ENCODE results near the gene TGM1.
A peak's percentile ranks its signal among the peaks of the same experiment; 100 is the strongest.

The TGM1 gene

DNA sequence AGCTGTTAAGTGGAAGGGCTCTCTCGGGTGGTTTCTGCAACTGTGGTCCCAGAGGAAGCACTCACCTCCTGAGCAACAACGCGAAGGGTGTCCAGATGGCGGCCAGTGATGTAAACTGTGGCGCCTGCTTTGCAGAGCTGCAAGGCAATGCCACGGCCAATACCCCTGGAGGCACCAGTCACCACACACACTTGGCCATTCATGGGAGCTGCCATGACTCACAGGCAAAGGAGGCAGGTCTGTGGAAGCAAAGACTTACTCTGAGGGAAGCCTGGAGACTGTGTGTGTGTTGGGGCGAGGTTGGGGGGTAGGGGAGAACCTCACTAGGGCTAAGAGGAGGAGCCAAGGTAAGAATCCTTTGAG, 35.9 kb upstream of the TGM1 start:
- peak overlapping the region; percentile 96 for H3K4me3 ChIP-seq (ENCODE audit: low read depth, low read length)
- TF ChIP-seq, protein P1, sequence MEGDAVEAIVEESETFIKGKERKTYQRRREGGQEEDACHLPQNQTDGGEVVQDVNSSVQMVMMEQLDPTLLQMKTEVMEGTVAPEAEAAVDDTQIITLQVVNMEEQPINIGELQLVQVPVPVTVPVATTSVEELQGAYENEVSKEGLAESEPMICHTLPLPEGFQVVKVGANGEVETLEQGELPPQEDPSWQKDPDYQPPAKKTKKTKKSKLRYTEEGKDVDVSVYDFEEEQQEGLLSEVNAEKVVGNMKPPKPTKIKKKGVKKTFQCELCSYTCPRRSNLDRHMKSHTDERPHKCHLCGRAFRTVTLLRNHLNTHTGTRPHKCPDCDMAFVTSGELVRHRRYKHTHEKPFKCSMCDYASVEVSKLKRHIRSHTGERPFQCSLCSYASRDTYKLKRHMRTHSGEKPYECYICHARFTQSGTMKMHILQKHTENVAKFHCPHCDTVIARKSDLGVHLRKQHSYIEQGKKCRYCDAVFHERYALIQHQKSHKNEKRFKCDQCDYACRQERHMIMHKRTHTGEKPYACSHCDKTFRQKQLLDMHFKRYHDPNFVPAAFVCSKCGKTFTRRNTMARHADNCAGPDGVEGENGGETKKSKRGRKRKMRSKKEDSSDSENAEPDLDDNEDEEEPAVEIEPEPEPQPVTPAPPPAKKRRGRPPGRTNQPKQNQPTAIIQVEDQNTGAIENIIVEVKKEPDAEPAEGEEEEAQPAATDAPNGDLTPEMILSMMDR (IDR thresholded peaks at IDR 0.05; ENCODE audit: low read depth, low read length) = no peak

DNA sequence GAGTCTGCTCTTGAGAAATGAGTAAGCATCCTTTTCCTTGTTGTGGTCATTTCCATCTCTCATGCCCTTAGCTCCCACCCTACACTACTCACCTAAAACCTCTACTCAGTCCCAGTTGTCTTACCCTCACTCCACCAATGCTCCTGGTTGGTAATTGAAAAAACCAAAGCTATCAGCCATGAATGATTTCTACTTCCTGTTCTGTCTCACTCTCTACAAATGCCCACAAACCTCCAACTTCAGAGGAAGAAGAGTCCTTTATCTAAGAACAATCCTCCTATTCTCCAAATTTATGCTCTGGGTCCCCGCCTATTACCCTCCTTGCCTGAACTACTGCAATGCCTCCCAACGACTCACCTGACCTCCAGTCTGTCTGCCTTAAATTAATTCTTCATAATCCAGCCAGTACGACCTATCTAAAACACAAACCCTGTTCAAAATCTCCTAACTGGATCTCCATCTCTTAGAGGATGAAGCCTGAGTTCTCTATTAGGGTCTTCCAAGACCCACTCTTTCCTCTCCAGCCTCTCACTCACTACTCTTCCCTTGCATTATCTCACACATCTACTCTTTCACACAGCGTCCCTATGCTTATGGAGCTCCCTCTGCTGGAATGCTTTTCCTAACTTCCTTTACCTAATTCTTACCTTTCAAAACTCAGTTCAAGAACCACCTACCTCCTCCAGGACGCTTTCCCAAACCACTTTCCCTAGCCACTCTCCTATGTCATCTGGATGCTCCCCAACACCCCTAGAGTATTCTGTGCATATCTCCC, 34.4 kb upstream of the TGM1 start:
- no peak overlapping the region for H3K4me3 ChIP-seq (ENCODE audit: low read depth, low read length)
- TF ChIP-seq, protein P1 (IDR thresholded peaks at IDR 0.05; ENCODE audit: low read depth, low read length) = peak; percentile 21; the same call in 1 of the 2 replicates

DNA sequence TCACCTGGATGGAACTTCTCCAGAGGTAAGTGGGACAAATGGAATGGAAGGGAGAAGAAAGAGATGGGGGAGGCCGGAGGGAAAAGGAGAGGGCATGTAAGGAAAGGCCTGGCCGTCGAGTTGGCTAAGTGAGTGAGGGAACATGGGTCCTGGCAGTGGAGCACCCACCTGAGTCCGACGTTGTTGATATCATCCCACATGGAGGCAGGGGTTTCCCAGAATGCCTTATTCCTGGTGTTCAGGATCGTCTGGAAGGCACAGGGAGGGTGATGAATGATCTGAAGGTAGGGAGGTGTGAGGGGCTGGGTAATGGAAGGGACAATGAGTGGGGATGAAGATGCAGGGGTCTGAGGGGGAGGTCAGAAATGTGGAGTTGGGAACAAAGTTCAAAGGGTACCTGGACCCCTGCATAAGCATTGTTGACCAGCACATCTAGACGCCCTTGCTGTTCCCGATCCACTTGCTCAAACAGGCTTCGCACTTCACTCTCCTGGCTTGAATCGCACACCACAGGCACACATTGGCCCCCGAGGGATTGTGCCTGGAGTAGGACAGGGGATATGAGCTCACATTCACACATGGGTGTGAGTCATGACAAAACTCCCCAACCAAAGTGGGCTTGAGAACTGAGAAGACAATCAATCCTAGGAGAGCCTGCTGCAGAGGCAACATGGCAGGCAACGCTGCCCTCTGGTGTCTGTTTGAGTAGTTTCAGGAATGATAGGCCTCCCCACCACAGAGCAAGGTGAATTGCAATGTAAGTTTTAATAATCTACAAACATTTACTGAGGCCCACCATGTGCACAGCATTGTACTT, 33.6 kb upstream of the TGM1 start:
- TF ChIP-seq, protein P1 (IDR thresholded peaks at IDR 0.05; ENCODE audit: low read depth, low read length) = peak; percentile 51
- no peak overlapping the region for H3K4me3 ChIP-seq (ENCODE audit: low read depth, low read length)

DNA sequence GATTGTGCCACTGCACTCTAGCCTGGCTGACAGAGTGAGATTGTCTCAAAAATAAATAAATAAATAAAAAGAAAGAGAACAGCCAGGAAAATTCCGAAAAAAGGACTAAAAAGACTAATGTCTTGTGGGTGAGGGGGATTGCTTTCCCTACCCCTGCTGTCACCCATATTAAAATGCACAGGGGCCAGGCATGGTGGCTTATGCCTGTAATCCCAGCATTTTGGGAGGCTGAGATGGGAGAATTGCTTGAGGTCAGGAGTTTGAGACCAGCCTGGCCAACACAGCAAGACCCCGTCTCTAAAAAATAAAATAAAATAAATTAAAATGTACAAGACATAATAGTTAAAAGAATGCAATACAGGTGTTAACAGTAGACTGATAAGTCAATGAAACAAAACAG, 30.5 kb upstream of the TGM1 start:
- no peak overlapping the region for H3K4me3 ChIP-seq (ENCODE audit: low read depth, low read length)
- TF ChIP-seq, protein P1 (IDR thresholded peaks at IDR 0.05; ENCODE audit: low read depth, low read length) = no peak

DNA sequence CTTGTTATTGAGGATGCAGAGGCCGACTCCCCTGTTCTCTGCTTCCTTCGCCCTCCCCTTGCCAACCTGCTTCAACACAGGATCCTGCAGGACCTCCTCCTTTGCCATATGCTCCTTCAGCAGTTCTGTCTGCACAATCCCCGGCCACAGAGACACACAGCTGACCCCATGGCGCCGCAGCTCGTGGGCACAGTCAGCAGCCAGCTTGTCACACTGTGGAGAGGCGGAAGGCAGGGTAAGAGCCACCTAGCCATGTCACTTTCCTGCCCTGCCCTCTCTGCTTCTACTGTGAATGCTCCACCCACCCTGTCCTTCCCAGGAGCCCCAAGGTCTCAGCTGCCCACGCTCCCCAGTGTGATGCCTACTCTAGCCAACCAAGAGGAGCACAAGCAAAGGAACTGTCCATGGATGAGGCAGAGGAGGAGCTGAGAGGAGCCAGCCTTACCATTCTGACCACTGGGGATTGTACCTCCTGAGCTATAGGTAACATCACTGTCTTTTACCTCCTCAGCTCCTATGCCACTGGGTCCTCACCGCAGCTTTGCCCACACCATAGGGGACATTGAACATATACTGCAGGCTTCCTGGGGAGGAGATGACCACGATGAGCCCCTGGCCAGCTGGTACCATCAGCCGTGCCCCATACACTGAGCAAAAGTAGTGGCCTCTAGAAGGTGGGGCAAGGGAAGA, 29.3 kb upstream of the TGM1 start:
- TF ChIP-seq, protein P1 (IDR thresholded peaks at IDR 0.05; ENCODE audit: low read depth, low read length) = no peak
- H3K4me3 ChIP-seq (ENCODE audit: low read depth, low read length) = no peak overlapping the region

DNA sequence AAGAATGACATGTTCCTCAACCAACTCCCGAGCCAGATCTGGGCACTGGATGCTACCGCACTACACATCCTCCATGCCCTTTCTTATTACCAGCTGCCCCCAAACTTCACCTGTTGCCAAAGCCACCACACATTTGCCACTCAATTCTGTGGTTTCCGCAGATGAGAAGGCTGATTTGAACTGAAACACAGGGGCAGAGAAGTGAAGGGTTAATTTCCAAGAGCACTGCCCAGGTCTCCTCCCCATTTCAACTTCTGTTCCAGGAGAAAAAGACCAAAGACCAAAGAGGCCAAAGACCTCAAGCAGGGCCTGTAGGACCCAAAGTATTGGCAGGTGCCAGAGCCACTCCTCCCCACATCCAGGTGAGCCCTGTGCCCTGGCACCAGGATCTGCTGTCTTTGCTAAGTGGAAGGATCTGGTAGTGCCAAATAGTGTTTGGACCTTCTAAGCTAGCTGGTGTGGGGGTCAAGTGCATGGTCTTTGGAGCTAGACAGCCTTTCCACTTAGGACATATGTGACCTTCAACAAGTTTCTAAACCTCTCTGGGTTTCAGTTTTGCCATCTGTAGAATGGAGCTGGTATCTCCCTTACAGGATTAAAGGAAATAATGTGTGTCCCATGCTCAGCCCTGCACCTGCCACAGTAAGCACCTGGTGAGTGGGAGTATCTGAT, 28.6 kb upstream of the TGM1 start:
- no peak overlapping the region for H3K4me3 ChIP-seq (ENCODE audit: low read depth, low read length)
- TF ChIP-seq, protein P1 (IDR thresholded peaks at IDR 0.05; ENCODE audit: low read depth, low read length) = no peak

Data from WI38 (cell line).